ENCODE data around the gene PKIG. TPM values are rescaled to one million over a fixed set of nuclear protein-coding genes. Genes with fewer than 3 reads are reported as not detected.

Gene PKIG
- total RNA-seq, 1 donor from 2014 or later = 40.6 TPM

DNA sequence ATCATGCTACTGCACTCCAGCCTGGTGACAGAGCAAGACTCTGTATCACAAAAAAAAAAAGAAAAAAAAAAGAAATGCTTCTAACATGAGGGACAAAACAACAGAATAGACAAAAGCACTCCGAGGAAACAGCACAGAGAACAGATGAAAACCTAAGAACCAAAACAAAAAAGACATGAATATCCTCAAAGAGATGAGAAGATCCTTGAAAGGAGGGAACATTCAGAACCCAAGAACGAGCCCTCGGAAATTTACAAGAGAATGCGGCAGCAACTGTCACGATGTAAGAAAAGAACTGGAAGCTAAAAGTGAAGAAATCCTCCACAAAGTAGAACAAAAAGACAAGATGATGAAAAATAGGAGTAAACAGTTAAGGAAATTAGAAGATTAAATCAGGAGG, 47.9 kb downstream of the PKIG start:
- TF ChIP-seq EZH2phosphoT487 (IDR thresholded peaks at IDR 0.05) (no peak), EZH2 (IDR thresholded peaks at IDR 0.05) (no peak)
- TF ChIP-seq, protein P1, sequence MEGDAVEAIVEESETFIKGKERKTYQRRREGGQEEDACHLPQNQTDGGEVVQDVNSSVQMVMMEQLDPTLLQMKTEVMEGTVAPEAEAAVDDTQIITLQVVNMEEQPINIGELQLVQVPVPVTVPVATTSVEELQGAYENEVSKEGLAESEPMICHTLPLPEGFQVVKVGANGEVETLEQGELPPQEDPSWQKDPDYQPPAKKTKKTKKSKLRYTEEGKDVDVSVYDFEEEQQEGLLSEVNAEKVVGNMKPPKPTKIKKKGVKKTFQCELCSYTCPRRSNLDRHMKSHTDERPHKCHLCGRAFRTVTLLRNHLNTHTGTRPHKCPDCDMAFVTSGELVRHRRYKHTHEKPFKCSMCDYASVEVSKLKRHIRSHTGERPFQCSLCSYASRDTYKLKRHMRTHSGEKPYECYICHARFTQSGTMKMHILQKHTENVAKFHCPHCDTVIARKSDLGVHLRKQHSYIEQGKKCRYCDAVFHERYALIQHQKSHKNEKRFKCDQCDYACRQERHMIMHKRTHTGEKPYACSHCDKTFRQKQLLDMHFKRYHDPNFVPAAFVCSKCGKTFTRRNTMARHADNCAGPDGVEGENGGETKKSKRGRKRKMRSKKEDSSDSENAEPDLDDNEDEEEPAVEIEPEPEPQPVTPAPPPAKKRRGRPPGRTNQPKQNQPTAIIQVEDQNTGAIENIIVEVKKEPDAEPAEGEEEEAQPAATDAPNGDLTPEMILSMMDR (IDR thresholded peaks at IDR 0.05) = no peak
- no peaks in the 10 kb centered on the region for H3K27me3 ChIP-seq
- Mint-ChIP-seq H3K4me3 (no peak overlapping the region), H3K9me3 (no peaks in the 10 kb centered on the region), H3K36me3 (no peaks in the 10 kb centered on the region), H3K27ac (no peak overlapping the region), H3K4me1 (peaks cover 3% of the 10 kb centered on the region), H3K27me3 (ENCODE audit: insufficient read depth, low read depth) (no peaks in the 10 kb centered on the region)
- H3K9me3 ChIP-seq (ENCODE audit: low read depth) = no peaks in the 10 kb centered on the region
- H2AFZ ChIP-seq (replicated peaks) = no peak overlapping the region
- H3K4me3 ChIP-seq = no peak overlapping the region
- no peak overlapping the region for H3K9ac ChIP-seq
- no peak overlapping the region for H3K27ac ChIP-seq
- H4K20me1 ChIP-seq (ENCODE audit: low read depth) = no peaks in the 10 kb centered on the region
- no peak for DNase-seq (ENCODE audit: low spot score)
- H3K79me2 ChIP-seq (ENCODE audit: low read depth) = no peaks in the 10 kb centered on the region
- no peaks in the 10 kb centered on the region for H3F3A ChIP-seq (ENCODE audit: low read depth)
- H3K36me3 ChIP-seq = no peaks in the 10 kb centered on the region
- no peak overlapping the region for H3K4me2 ChIP-seq
- no peaks in the 10 kb centered on the region for H3K4me1 ChIP-seq

DNA sequence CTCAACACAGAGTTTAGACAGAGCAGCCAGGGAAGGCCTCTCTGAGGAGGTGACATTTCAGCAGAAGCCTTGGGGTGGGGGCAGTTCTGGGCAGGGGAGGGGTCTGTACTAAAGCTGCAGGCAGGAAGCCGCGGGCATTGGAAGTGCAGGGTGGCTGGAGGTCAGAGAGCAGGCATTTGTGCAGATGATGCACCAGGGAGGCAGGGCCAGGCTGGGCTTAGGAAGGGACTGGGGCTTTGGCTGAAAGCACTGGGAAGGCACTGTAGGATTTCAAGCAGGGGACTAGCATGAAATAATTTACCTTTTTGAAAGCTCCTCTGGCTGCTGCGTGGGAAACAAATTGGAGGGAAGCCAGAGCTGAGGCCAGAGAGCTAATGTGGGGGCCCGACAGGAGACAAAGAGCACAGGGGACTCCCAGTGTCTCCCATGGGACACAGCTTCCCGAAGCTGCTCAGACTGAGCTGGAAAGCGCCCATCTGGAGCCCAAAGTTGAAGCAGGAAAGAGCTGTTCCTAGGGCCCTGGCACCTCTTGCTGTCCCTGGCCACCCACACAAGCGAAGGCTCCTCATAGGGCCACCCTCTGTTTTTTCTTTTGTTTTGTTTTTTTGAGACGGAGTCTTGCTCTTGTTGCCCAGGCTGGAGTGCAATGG, 49.8 kb downstream of the PKIG start:
- H3K4me3 Mint-ChIP-seq = no peak overlapping the region
- no peaks in the 10 kb centered on the region for H3K27me3 Mint-ChIP-seq (ENCODE audit: insufficient read depth, low read depth)

GRCh38 chr20:44633187-44633810, 50.9 kb downstream of the PKIG start:
- Histone ChIP-seq H3K27ac (no peak overlapping the region), H3K4me3 (no peak overlapping the region), H3K4me1 (no peaks in the 10 kb centered on the region), H3F3A (ENCODE audit: low read depth) (no peaks in the 10 kb centered on the region), H3K79me2 (ENCODE audit: low read depth) (no peaks in the 10 kb centered on the region), H3K9ac (no peak overlapping the region), H3K9me3 (ENCODE audit: low read depth) (no peaks in the 10 kb centered on the region), H3K27me3 (no peaks in the 10 kb centered on the region), H4K20me1 (ENCODE audit: low read depth) (no peaks in the 10 kb centered on the region), H3K36me3 (no peaks in the 10 kb centered on the region), H3K4me2 (no peak overlapping the region), H2AFZ (replicated peaks) (no peak overlapping the region)
- no peak overlapping the region for H3K4me3 Mint-ChIP-seq
- H3K9me3 Mint-ChIP-seq = no peaks in the 10 kb centered on the region
- DNase-seq (ENCODE audit: low spot score) = no peak
- TF ChIP-seq EZH2phosphoT487 (IDR thresholded peaks at IDR 0.05) (no peak), EZH2 (IDR thresholded peaks at IDR 0.05) (no peak)
- TF ChIP-seq, protein P1 (IDR thresholded peaks at IDR 0.05) = no peak
- no peaks in the 10 kb centered on the region for H3K27me3 Mint-ChIP-seq (ENCODE audit: insufficient read depth, low read depth)
- no peaks in the 10 kb centered on the region for H3K36me3 Mint-ChIP-seq
- H3K4me1 Mint-ChIP-seq = peaks cover 3% of the 10 kb centered on the region
- H3K27ac Mint-ChIP-seq = no peak overlapping the region

More for the DNA sequence above, 49.8 kb downstream of the PKIG start:
- Mint-ChIP-seq H3K27ac (no peak overlapping the region), H3K4me1 (peaks cover 3% of the 10 kb centered on the region), H3K9me3 (no peaks in the 10 kb centered on the region), H3K36me3 (no peaks in the 10 kb centered on the region)
- Histone ChIP-seq H3K4me3 (no peak overlapping the region), H3K27me3 (no peaks in the 10 kb centered on the region), H3K9me3 (ENCODE audit: low read depth) (no peaks in the 10 kb centered on the region), H3K4me1 (no peaks in the 10 kb centered on the region), H2AFZ (replicated peaks) (no peak overlapping the region), H3K79me2 (ENCODE audit: low read depth) (no peaks in the 10 kb centered on the region), H4K20me1 (ENCODE audit: low read depth) (no peaks in the 10 kb centered on the region), H3K36me3 (no peaks in the 10 kb centered on the region), H3F3A (ENCODE audit: low read depth) (no peaks in the 10 kb centered on the region), H3K4me2 (no peak overlapping the region), H3K27ac (no peak overlapping the region), H3K9ac (no peak overlapping the region)
- TF ChIP-seq EZH2 (IDR thresholded peaks at IDR 0.05) (no peak), EZH2phosphoT487 (IDR thresholded peaks at IDR 0.05) (no peak)
- TF ChIP-seq, protein P1 (IDR thresholded peaks at IDR 0.05) = no peak
- DNase-seq (ENCODE audit: low spot score) = no peak
